H1 (cell line): Measurements from ENCODE around the gene WWC1. TPM values are rescaled to one million over a fixed set of nuclear protein-coding genes. Genes with fewer than 3 reads are reported as not detected.
A peak's percentile ranks its signal among the peaks of the same experiment; 100 is the strongest.

Experiments used
- CTCF ChIA-PET: fragments of 300-600 bp; sonication (Branson Sonifier 250); formaldehyde crosslinking; loops from one replicate; lab custom pipeline; 2021; ENCODE audit not compliant: partially characterized antibody; lab: Charles Lee
- POLR2A ChIA-PET: fragments of 300-600 bp; sonication (Branson Sonifier 250); formaldehyde crosslinking; loops from one replicate; lab custom pipeline; 2021; ENCODE audit warnings: inconsistent platforms; ENCODE audit not compliant: partially characterized antibody; lab: Charles Lee
- DNase-seq, 2 experiments: peaks; one replicate each; pipeline versions ENCODE4 v3.0.0 to v3.0.0-alpha.2; 2010 to 2022; ENCODE audit warnings: low spot score in 2 of 2, low read depth in 1 of 2, mixed read lengths in 1 of 2
- FAIRE-seq: peaks from 2 replicates; lab custom pipeline; 2011; peaks lifted over from hg19 to GRCh38; lab: Jason Lieb, UNC
- H2AFZ ChIP-seq: 2 replicates; pipeline ENCODE4 v1.8.1; 2012; ENCODE audit warnings: low read length, inconsistent platforms
- H2AK5ac ChIP-seq: 2 replicates; pipeline ENCODE4 v1.6.1; 2013; ENCODE audit warnings: low read depth, low read length
- H2BK120ac ChIP-seq: replicated peaks from 2 replicates; pipeline ENCODE3; 2013; ENCODE audit warnings: low read depth, low read length, inconsistent platforms
- H2BK12ac ChIP-seq: 2 replicates; pipeline ENCODE4 v1.6.1; 2013; ENCODE audit warnings: low read depth, low read length
- H2BK15ac ChIP-seq: 2 replicates; pipeline ENCODE4 v1.6.1; 2013; ENCODE audit warnings: low read length
- H2BK20ac ChIP-seq: 2 replicates; pipeline ENCODE4 v1.6.1; 2013; ENCODE audit warnings: low read length
- H2BK5ac ChIP-seq: 2 replicates; pipeline ENCODE4 v1.6.1; 2013; ENCODE audit warnings: low read depth, low read length
- H3K14ac ChIP-seq: 2 replicates; pipeline ENCODE4 v1.6.1; 2013; ENCODE audit warnings: inconsistent platforms; ENCODE audit not compliant: insufficient read length
- H3K18ac ChIP-seq: 2 replicates; pipeline ENCODE4 v1.6.1; 2013; ENCODE audit warnings: low read length; ENCODE audit errors: extremely low read depth
- H3K23ac ChIP-seq: 2 replicates; pipeline ENCODE4 v1.6.1; 2013; ENCODE audit warnings: inconsistent platforms; ENCODE audit not compliant: insufficient read length
- H3K23me2 ChIP-seq: 2 replicates; pipeline ENCODE4 v1.6.1; 2013; ENCODE audit warnings: low read depth, low read length
- H3K27ac ChIP-seq: 2 replicates; pipeline ENCODE4 v1.6.1; 2011; ENCODE audit warnings: low read depth, low read length, inconsistent platforms
- H3K27me3 ChIP-seq, 4 experiments: replicated peaks in 1 of 4; 1 replicate in 1 of 4; 2 replicates in 3 of 4; pipeline versions ENCODE4 v1.6.1 to v1.8.1; 2011 to 2013; ENCODE audit warnings: low read length in 3 of 4, mild to moderate bottlenecking in 3 of 4, inconsistent platforms in 2 of 4, mixed read lengths in 2 of 4, moderate library complexity in 1 of 4; ENCODE audit not compliant: control insufficient read depth in 3 of 4, insufficient read depth in 3 of 4; ENCODE audit errors: extremely low read depth in 1 of 4
- H3K36me3 ChIP-seq, 4 experiments: 2 replicates each; pipeline versions ENCODE4 v1.6.1 to v1.8.1; 2011 to 2013; ENCODE audit warnings: mild to moderate bottlenecking in 4 of 4, low read length in 3 of 4, moderate library complexity in 2 of 4, control low read depth in 1 of 4, inconsistent platforms in 1 of 4; ENCODE audit not compliant: insufficient read depth in 4 of 4, control insufficient read depth in 2 of 4
- H3K4ac ChIP-seq: replicated peaks from 2 replicates; pipeline ENCODE3; 2013; ENCODE audit warnings: low read length, low read depth, mixed read lengths, inconsistent platforms; ENCODE audit not compliant: insufficient read length
- H3K4me1 ChIP-seq, 4 experiments: replicated peaks in 1 of 4; 1 replicate in 1 of 4; 2 replicates in 3 of 4; pipeline versions ENCODE4 v1.6.1 to v1.8.1; 2011 to 2013; ENCODE audit warnings: low read length in 3 of 4, inconsistent platforms in 2 of 4, mixed read lengths in 1 of 4; ENCODE audit not compliant: insufficient read depth in 4 of 4, control insufficient read depth in 3 of 4
- H3K4me2 ChIP-seq, 2 experiments: 2 replicates each; pipeline versions ENCODE4 v1.6.1 to v1.8.1; 2011 to 2013; ENCODE audit warnings: low read depth in 2 of 2, low read length in 2 of 2, control low read depth in 1 of 2, inconsistent platforms in 1 of 2, mild to moderate bottlenecking in 1 of 2; ENCODE audit not compliant: insufficient read depth in 1 of 2
- H3K4me3 ChIP-seq, 4 experiments: fragments of 200-600, 300-600 bp in 1 of 4; sonication (generic), shearing (Covaris generic), sonication (Bioruptor Twin) in 1 of 4; 2 replicates each; pipeline versions ENCODE4 v1.5.1 to v1.8.1; 2011 to 2016; ENCODE audit warnings: low read length in 4 of 4, low read depth in 3 of 4, control low read depth in 2 of 4, inconsistent platforms in 2 of 4, mild to moderate bottlenecking in 2 of 4, mixed read lengths in 1 of 4, moderate library complexity in 1 of 4; ENCODE audit not compliant: insufficient read depth in 2 of 4; ENCODE audit errors: extremely low read depth in 1 of 4
- H3K56ac ChIP-seq: replicated peaks from 2 replicates; pipeline ENCODE3; 2013; ENCODE audit warnings: low read depth, mild to moderate bottlenecking, mixed read lengths, low read length, inconsistent platforms; ENCODE audit not compliant: insufficient read length
- H3K79me1 ChIP-seq: 2 replicates; pipeline ENCODE4 v1.6.1; 2013; ENCODE audit warnings: low read depth, low read length, control low read depth
- H3K79me2 ChIP-seq, 2 experiments: 2 replicates each; pipeline versions ENCODE4 v1.6.1 to v1.8.1; 2012 to 2013; ENCODE audit warnings: low read length in 2 of 2, mild to moderate bottlenecking in 2 of 2, inconsistent platforms in 1 of 2; ENCODE audit not compliant: insufficient read depth in 2 of 2, control insufficient read depth in 1 of 2
- H3K9ac ChIP-seq, 4 experiments: replicated peaks in 1 of 4; 1 replicate in 1 of 4; 2 replicates in 3 of 4; pipeline versions ENCODE4 v1.6.1 to v1.8.1; 2011 to 2013; ENCODE audit warnings: low read depth in 3 of 4, low read length in 3 of 4, control low read depth in 2 of 4, mild to moderate bottlenecking in 2 of 4, moderate library complexity in 2 of 4, inconsistent platforms in 1 of 4; ENCODE audit errors: extremely low read depth in 1 of 4
- H3K9me3 ChIP-seq, 2 experiments: 2 replicates each; pipeline versions ENCODE4 v1.6.1 to v1.8.1; 2012 to 2013; ENCODE audit warnings: mild to moderate bottlenecking in 2 of 2, moderate library complexity in 2 of 2, control low read depth in 1 of 2, inconsistent platforms in 1 of 2, low read depth in 1 of 2, low read length in 1 of 2, mixed read lengths in 1 of 2; ENCODE audit not compliant: insufficient read depth in 2 of 2
- H4K20me1 ChIP-seq, 2 experiments: replicated peaks in 1 of 2; 2 replicates each; pipeline versions ENCODE3 to v1.8.1; 2011 to 2013; ENCODE audit warnings: inconsistent platforms in 2 of 2, low read length in 2 of 2, mild to moderate bottlenecking in 1 of 2; ENCODE audit not compliant: insufficient read depth in 2 of 2, control insufficient read depth in 1 of 2
- H4K5ac ChIP-seq: 2 replicates; pipeline ENCODE4 v1.6.1; 2013; ENCODE audit warnings: low read length, low read depth, mixed read lengths, inconsistent platforms; ENCODE audit not compliant: insufficient read length
- H4K8ac ChIP-seq: 2 replicates; pipeline ENCODE4 v1.8.0; 2013; ENCODE audit warnings: mild to moderate bottlenecking, moderate library complexity, low read length, inconsistent platforms; ENCODE audit not compliant: insufficient read depth; ENCODE audit errors: extremely low read depth
- H4K91ac ChIP-seq: replicated peaks from 2 replicates; pipeline ENCODE3; 2013; ENCODE audit warnings: low read length, mixed read lengths, inconsistent platforms; ENCODE audit not compliant: insufficient read length
- CBX8 ChIP-seq: fragments of 300-800, 300-1000 bp; sonication (generic); IDR thresholded peaks from 2 replicates; pipeline ENCODE4 v1.7.1; 2016; ENCODE audit warnings: low read depth, low read length, borderline replicate concordance
- CREB1 ChIP-seq: IDR thresholded peaks from 2 replicates; pipeline ENCODE4 v1.6.1; 2012; ENCODE audit warnings: inconsistent platforms
- FOSL1 ChIP-seq: IDR thresholded peaks from 2 replicates; pipeline ENCODE4 v1.6.1; 2011; ENCODE audit warnings: mild to moderate bottlenecking, low read depth, low read length, moderate library complexity; ENCODE audit not compliant: insufficient read depth
- KDM1A ChIP-seq: fragments of 200-600, 300-600 bp; sonication (generic); IDR thresholded peaks from 2 replicates; pipeline ENCODE4 v1.7.1; 2016; ENCODE audit warnings: mild to moderate bottlenecking, low read length, borderline replicate concordance
- KDM5A ChIP-seq: fragments of 200-600 bp; IDR thresholded peaks from 2 replicates; pipeline ENCODE4 v1.7.1; 2012; ENCODE audit warnings: mild to moderate bottlenecking, low read length, inconsistent platforms, mixed read lengths
- ZNF274 ChIP-seq: IDR thresholded peaks from 2 replicates; pipeline ENCODE4 v1.7.0; 2012; ENCODE audit warnings: low read length, borderline replicate concordance; ENCODE audit errors: extremely low read depth
- WGBS, 2 experiments: shearing (Covaris generic) in 1 of 2; methylation state at CpG; one replicate each; pipeline versions ENCODE4 v1.1.6 to v1.1.7; 2013 to 2015; ENCODE audit warnings: low lambda C conversion rate in 2 of 2, mixed read lengths in 2 of 2, inconsistent platforms in 1 of 2, low coverage in 1 of 2, missing lambda C conversion rate in 1 of 2; ENCODE audit not compliant: insufficient replicate concordance in 2 of 2, insufficient coverage in 1 of 2, insufficient read length in 1 of 2; ENCODE audit errors: extremely low coverage in 1 of 2, missing lambda C conversion rate in 1 of 2; 5-methylcytosine and 5-hydroxymethylcytosine counted together
- polyA plus RNA-seq, 7 experiments: library from polyadenylated mRNA; depleted of rRNA in 3 of 7; stranded (reverse) in 5 of 7; unstranded in 2 of 7; fragments of >200 nt in 5 of 7; fragments of 200-250 nt in 2 of 7; gene quantifications; 1 replicate in 5 of 7; 2 replicates in 1 of 7; 4 replicates in 1 of 7; pipeline versions ENCODE4 v1.2.1 to v1.2.3, GENCODE V29; 2011 to 2013; ENCODE audit warnings: missing spikeins in 2 of 7, mixed read lengths in 2 of 7
- total RNA-seq: library from RNA; stranded (reverse); fragmentation: NEBNext Ultra II Directional; extraction: Animal tissue kit (Norgen Biotek cat#: 25700); gene quantifications from 2 replicates; pipeline ENCODE4 v1.2.1, GENCODE V29; 2021

The WWC1 gene
- total and polyA plus RNA-seq, 2 of the 8 experiments (the other 6 are each of a cell fraction or from before 2014, with no cell fraction given) = 16.4 to 41.1 TPM

DNA sequence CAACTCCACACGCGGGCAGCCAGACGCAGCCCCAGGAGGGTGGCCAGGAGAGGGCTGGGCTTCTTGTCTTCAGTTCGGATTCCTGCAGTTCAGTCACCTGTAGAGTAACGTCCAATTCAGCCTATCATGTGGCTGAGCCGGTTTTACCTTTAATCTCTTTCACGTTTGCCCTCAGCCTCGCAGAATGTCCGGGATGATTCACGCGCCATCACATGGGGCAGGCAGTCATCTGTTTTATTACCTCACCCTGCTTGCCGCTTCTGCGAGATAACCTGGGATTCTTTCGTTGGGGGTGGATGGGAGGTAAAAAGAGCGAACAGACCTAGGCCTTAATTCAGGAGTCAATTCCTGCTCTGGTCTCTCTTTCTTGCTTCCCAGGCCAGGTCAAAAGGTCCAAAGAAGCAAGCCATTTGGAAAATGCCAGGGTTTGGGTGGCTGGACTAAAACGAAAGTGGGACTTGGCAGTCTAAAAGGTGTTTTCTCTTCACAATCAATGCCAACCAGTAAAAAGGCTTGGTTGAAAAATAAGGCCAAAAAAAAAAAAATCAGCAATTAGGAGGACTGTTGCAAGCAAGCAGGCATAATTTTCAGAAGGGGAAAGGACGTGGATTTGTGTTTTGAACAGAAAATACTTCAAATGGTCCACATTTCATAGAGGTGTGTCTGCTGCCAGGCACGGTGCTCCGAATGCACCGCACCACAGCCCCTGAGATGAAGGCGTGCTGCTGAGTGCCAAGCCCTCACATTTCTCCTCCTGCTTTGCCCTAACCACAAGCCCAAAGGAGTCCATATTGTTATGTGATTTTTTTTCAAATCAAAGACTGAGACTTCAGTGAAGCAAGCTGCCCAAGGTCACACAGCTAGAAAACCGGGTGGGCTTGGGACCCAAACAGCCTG is 2.8 kb upstream of the WWC1 start:
- H2AK5ac ChIP-seq = no peak overlapping the region
- TF ChIP-seq CBX8 = no peak
- no peak for TF ChIP-seq ZNF274
- TF ChIP-seq CREB1 = no peak
- no peak for TF ChIP-seq KDM1A
- no peak for TF ChIP-seq KDM5A
- no peak for TF ChIP-seq FOSL1
- TF ChIP-seq, all 59 proteins: peak for 0
- Histone ChIP-seq H3K79me2 (peaks cover 0 to 10% of the 10 kb centered on the region in 2 experiments; a peak in 2 of 4 replicates), H3K4ac (no peak overlapping the region), H3K27ac (no peak overlapping the region), H2BK12ac (no peak overlapping the region; the same call in 1 of the 2 replicates), H3K23ac (no peak overlapping the region), H3K79me1 (no peaks in the 10 kb centered on the region), H2BK5ac (no peak overlapping the region), H3K4me3 (no peak overlapping the region), H4K8ac (no peak overlapping the region), H3K27me3 (no peaks in the 10 kb centered on the region; a peak in 1 of 7 replicates), H3K4me2 (no peak overlapping the region), H3K9me3 (no peaks in the 10 kb centered on the region), H2BK20ac (0 out of 2 replicates have a peak overlapping the region, but pooled peaks have one; percentile 61), H4K91ac (no peak overlapping the region), H4K20me1 (peaks cover 2 to 8% of the 10 kb centered on the region in 2 experiments), H2BK120ac (no peak overlapping the region), H2AFZ (no peak overlapping the region), H3K56ac (no peak overlapping the region), H3K4me1 (peaks cover 4 to 20% (median 14%) of the 10 kb centered on the region in 4 experiments), H3K36me3 (no peaks in the 10 kb centered on the region), H3K14ac (no peak overlapping the region), H3K23me2 (peaks cover 8% of the 10 kb centered on the region), H3K9ac (no peak overlapping the region), H4K5ac (no peak overlapping the region), H3K18ac (no peak overlapping the region; the same call in 1 of the 2 replicates), H2BK15ac (peak overlapping the region; percentile 0; the same call in 1 of the 2 replicates)
- CTCF ChIA-PET = interaction anchor here (0.7 to 1.9 kb wide), 2 partner anchors 17 to 19 kb away, joined by 5 to 9 read pairs; no protein-coding TSS in a partner anchor
- 79% methylated on average over 22 of the region's 22 CpGs; no CpG with 5 or more reads in 1 of the 2 experiments for WGBS, 2 experiments
- DNase-seq = no peak
- no peak for FAIRE-seq
- POLR2A ChIA-PET = no interaction called here
